GM04504 (cell line): ENCODE data around the gene RGMA.
"Not testable (repeated sequence)": the region's sequence is repeated elsewhere in the genome, so short reads cannot be mapped to it uniquely, and the experiment has no call there.

Source experiments
- DNase-seq: peaks from one replicate; pipeline ENCODE4 v3.0.0-alpha.2; 2012; ENCODE audit warnings: low read depth

RGMA gene

DNA sequence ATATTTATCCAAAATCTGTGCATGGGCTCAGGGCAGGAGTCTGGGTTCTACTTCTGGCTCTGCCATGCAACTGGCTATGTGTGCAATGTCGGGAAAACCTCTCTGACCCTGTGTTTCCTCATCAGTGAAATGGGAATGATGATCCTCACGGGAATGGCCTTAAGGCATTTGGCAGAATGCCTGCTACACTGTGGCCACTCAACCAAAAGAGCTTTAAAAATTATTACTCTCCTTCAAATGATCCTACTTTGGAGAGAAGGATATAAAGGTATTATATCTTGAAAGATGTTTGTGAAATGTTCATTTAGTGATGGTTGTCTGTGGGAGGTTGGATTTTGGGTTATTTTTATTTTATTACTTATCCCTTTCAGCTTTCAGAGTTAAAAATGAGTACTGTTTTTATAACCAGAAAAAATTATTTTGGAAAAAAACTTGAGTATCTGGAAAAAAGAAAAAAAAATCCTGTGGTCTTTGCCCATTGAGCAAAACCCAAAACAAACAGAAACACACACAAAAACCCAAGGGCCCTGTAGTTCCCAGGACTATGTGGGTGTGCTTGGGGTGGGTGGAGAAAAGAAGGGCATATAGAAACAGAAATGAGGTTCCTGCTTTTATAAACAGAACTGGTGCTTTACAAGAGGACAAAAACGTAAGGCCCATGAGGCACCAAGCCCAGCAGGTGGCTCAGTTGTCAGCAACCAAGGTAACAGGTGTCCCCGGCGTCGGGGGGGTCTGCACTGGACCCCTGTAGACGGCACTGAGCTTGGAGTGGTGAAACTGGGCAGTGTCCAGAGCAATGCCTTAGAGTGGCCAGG lies 22.0 kb downstream of the RGMA start:
- no peak for DNase-seq

GRCh38 chr15:93066224-93066681 lies 22.8 kb downstream of the RGMA start:
- no peak for DNase-seq

GRCh38 chr15:93065641-93066045 lies 23.4 kb downstream of the RGMA start:
- DNase-seq = no peak

DNA sequence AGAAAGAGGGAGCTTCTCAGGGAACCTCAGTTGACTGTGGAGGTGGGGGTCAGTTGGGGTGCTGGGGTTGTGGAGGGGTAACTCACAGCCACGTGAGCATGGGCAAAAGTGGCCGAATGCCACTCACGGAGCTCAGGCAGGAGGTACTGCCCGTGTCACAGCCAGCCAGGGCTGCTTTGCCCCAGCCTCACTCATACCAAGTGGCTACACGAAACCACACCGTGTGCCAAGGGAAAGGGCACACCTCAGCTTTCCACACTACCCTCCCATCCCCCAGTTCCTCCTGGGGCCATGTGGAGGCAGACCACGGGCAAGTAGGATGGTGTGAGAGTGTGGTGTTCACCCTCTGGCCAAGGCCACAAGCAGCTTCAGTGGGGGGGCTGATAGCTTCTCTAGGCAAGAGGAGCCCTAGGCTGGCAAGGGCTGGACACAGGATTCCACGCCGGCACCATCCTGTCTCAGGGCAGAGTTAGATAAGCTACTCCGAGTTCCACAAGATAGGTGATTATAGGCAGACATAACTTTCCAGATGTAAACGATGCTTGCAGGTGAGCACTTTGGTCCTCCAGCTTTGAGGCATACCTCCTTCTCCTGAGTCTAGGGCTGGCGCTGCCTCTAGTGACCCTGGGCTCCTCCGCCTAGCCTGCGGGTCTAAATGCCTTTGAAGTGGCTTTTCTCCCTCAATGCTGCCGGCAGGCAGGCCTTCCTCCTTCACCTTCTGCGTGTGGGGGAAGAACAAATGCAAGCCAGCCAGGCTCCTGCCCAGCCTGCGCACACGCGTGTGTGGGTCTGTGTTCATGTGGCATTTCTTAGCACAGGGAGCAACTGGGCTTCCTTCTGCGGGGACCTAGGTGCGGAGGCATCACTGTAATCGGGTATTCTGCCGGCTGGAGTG lies 25.0 kb downstream of the RGMA start:
- no peak for DNase-seq

- DNase-seq = no peak
Measured at GRCh38 chr15:93063262-93063671, 25.7 kb downstream of the RGMA start.

DNA sequence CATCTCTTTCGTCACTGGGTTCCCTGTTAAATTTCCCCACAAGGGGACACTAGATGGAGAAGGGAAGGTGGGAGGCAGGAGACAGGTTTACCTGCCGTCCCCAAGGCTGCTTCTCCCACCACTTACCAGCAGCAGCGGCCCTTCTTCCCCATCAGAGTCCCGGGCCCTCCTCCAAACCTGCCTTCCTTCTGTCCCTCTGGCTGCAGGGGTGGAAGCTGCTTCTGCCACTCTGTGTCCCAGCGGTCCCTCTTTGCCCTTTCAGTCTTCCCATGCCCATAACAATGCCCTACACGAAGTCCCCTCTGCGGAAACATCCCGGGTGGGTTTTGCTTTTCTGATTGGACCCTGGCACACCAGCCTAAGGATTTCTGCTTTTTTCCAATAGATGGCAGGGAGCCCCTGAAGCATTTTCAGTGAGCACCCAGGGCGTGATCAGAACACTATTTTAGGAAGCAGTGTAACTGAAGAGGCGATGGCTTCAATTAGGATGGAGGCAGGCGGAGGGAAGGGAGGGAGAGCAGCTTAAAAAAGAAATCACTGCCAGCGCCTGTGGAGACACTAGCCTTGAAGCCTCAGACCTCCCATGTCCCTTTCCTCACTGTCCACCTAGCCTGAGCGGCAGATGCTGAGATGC lies 26.3 kb downstream of the RGMA start:
- DNase-seq = not testable (repeated sequence)

DNA sequence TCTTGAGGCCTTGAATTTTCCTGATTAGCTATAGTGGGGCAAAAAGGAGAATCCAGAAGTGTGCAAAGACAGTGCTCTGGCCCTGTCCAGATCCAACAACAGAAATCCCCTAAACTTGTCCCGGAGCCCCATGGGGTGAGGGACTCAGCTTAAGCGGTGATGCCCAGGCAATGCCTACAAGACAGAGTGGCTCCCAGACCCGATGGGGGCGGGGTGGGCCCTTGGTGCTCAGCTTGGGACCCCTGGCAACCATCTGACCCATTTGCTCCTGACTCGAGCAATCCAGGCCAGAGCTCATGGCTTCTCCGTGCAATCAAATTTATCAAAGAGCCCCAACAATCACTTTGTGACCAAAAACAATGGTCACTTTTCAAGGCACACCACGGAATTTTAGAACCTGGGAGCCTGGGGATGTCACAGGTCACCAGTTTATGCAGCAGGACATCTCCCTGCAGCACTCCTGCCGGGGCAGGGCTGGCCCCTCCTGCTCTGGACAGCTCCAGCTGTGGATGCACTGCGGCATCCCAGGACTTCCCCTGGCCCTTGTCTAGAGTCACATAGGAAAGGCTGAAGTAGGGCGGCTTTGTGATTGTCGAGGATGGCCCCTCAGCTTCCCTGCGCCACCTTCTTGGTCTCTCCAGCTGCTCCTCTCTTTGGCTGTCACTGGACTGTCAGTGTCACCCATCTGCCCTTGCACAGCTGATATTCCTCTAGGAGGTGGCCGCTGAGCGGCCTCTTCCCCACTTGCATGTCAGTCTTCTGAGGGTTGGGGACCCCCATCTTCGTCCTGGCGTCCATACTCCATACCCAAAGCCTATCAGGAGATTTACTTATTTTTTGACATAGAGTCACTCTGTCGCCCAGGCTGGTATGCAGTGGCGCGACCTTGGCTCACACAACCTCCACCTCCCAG lies 28.4 kb downstream of the RGMA start:
- DNase-seq = no peak

GRCh38 chr15:93059442-93059841 lies 29.6 kb downstream of the RGMA start:
- DNase-seq = no peak

DNA sequence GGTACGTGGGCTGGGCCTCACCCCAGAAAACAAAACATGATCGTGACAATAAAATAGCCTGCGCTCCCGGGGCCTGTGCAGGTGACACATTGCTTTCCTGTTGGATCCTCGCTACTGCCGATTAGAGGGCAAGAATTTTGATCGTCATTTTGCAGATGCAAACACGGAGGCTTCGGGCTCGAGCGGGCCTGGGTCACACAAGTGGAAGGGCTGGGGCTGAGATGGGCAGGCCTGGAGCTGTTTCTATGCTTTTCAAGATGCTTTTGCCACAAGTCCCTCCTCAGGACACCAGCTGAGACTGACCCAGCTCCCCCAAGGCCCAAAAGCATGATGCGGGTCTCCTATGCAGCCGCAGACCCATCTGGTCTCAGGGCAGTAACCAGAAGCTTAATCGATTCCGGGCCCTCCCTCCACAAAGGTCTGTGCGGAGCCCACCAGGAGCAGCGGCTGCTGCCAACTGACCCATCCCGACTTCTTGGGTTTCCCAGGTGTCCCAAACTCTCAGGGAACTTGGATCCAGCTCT lies 30.0 kb downstream of the RGMA start:
- no peak for DNase-seq

DNA sequence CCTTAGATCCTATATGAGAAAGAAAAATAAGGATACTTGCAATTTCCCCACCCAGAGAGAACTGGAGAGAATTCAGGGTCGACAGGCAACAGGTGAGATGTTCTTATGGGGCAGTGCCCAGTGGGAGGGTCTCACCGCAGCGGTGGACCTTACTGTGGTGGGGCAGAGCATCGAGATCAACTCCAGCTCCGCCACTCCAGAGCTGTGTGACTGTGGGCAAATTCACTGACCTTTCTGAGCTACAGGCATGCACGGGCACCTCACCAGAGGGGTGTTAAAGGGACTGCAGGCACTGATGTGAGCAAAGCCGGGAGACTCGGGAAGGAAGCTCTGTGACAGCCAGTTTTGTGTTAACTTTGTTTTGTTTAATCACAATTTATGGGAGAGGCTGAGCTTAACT lies 30.9 kb downstream of the RGMA start:
- DNase-seq = no peak

DNA sequence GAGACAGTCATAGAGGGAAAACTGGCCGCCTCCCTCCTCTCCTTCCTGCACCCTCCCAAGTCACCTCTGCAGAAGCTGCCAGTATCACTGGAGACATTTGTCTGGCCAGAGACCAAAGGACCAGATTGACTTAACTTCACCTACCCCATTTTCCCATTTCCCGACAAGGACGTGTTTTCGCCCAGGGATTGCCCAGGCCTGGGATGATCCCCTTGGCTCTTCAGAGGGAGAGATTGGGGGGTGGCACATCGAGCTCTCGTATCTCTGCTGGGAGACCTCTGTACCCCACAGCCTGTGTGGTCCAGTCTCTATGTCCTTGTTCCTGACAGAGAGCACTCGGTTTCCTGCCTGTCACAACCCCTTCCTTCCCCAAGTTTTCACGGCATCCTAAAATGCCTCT lies 31.4 kb downstream of the RGMA start:
- no peak for DNase-seq

GRCh38 chr15:93056836-93057235 lies 32.2 kb downstream of the RGMA start:
- no peak for DNase-seq

DNA sequence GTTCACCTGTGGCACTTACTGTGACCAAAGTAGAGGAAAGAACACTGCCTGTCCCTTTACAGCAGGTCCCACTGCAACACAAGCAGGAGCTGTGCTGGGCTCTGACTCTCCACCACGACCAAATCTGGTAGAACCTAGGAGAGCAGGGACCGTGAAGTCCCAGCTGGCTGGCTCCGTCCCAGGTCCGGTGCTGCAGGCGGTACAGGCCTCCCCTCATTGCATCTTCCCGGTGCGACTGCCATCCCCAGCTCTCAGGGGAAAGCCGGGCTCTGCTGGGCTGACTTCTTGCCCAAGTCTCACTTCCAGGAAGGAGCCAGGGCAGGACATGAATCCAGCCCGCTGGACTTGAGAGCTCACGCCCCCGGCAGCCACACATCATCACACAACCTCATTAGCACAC lies 33.8 kb downstream of the RGMA start:
- DNase-seq = no peak

DNA sequence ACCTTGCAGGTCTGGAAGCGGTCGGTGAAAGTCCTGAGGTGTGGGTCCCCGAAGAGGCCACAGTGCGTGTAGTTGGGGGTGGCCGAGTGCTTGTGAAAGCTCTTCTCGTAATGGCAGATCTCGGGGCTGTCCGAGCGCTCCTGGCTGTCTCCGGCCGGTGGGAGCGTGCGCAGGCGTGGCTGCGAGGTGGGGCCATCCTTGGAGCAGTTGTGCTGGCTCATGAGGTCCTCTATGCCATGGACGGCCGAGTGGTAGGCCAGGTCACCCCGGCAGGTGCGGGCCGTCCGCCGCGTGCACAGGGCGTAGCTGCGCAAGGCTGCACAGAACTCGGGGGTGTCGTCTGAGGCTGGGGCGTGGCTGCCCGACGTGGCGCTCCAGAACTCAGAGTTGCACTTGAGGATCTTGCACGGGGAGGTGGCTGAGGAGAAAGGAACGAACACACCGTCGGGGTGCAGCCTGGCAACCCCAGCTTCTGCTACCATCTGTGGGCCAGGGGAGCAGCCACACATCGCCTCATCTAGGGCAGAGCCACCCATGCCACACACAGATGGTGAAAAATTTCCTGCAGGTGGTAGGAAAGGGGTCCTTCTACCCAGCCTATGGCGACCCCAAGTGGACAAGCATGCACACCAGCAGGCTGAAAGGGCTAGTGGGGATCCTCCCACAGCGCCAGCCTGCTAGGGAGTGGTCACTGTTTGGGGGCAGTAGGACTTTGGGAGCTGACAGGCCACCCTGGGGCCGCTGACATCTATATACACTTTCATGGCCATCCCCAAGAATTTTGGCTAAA lies 36.7 kb downstream of the RGMA start:
- no peak for DNase-seq

DNA sequence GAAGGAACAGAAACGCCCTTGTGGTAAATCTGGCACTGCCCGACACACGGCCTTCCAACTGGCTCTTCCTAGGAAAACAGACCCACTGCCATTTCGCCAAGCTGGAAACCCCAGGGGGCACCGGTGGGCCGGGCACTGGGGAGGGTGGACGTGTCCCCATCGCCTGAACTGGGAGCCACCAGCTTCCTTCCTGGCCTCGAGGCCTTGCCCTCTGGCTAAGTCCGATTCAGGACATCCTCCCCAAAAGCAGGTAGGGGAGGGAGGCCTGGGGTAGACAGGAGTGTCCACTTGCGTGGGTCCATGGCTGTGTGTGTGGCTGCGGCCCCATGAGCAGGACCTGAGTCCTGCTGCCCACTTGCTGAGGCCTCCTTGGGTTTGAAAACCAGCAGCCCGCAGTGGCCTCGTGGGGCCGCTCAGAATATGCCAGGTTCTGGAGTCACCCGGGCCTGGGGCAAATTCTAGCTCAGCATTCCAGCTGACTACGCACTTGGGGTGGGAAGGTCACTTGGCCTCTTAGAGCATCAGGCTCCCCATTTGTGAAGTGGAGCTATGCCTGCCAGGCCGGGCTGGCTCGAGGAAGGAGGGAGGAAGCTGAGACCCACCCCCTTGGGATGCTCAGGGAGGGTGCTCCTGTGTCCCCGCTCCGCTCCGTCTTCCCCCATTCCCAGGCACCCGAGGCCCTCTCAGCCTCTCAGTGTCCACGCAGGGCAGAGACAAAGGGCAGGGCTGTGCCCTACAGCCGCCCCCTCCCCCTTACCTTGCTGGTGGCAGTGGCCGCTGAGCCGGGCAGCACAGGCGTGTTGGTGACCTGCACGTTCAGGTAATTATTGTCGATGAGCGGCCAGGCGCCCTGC lies 37.5 kb downstream of the RGMA start:
- DNase-seq = no peak

DNA sequence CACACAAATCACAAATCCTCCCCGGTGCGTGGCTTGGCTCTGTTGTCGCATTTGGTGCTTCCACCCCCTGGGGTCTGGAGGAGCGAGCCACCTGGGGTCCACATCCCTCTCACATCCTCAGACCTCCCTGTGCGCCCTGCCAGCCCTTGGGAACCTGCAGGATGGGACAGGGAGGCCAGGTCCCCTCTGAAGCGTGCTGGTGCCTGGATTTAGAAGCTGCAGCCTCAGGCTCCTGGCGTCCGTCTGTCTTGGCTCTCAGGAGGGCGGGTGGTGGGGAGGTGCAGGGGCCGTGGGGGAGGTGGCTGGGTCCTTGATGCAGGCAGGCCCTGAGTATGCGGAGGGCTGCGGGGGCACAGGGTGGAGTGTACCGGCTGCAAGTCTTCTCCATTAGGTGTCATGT lies 38.4 kb downstream of the RGMA start:
- no peak for DNase-seq

- DNase-seq = no peak
Measured at GRCh38 chr15:93049914-93050578, 39.0 kb downstream of the RGMA start.

- DNase-seq = no peak
Measured at GRCh38 chr15:93049233-93049632, 39.8 kb downstream of the RGMA start.

DNA sequence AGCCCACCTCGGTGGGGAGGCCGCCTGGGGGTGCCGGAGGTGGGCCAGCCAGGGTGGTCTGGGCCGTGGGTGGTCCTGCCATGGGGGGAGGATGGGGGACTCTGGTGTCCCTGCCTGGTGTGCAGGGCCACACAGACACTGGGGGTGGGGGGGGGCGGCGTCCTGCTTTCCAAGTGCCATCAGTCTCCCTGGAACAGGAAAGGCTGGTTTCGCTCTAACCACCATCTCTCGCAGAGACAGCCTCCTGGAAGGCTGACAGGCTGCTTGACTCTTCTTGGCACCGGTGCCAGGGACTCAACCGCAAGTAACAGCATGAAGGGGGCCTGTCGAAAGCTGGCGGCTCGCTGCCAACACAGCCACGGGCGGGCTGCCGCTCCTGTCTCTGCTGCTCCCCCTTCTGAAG lies 40.3 kb downstream of the RGMA start:
- no peak for DNase-seq
